ENCODE measurements around the gene ARIH1.

Gene ARIH1

GRCh38 chr15:72511536-72511935 is 37.4 kb downstream of the ARIH1 start:
- TF ChIP-seq, protein P1, sequence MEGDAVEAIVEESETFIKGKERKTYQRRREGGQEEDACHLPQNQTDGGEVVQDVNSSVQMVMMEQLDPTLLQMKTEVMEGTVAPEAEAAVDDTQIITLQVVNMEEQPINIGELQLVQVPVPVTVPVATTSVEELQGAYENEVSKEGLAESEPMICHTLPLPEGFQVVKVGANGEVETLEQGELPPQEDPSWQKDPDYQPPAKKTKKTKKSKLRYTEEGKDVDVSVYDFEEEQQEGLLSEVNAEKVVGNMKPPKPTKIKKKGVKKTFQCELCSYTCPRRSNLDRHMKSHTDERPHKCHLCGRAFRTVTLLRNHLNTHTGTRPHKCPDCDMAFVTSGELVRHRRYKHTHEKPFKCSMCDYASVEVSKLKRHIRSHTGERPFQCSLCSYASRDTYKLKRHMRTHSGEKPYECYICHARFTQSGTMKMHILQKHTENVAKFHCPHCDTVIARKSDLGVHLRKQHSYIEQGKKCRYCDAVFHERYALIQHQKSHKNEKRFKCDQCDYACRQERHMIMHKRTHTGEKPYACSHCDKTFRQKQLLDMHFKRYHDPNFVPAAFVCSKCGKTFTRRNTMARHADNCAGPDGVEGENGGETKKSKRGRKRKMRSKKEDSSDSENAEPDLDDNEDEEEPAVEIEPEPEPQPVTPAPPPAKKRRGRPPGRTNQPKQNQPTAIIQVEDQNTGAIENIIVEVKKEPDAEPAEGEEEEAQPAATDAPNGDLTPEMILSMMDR (IDR thresholded peaks at IDR 0.05; ENCODE audit: insufficient read depth, low read length, poor library complexity, severe bottlenecking): no peak
- H3K4me3 ChIP-seq (replicated peaks; ENCODE audit: low read depth, low read length): no peak overlapping the region
- no peaks in the 10 kb centered on the region; the same call in 1 of the 2 replicates for H3K36me3 ChIP-seq (ENCODE audit: control insufficient read depth, insufficient read depth, low read length)
- no peaks in the 10 kb centered on the region for H3K27me3 ChIP-seq (replicated peaks; ENCODE audit: control insufficient read depth, insufficient read depth, low read length)
- DNase-seq (ENCODE audit: extremely low read depth, insufficient read length): no peak

DNA sequence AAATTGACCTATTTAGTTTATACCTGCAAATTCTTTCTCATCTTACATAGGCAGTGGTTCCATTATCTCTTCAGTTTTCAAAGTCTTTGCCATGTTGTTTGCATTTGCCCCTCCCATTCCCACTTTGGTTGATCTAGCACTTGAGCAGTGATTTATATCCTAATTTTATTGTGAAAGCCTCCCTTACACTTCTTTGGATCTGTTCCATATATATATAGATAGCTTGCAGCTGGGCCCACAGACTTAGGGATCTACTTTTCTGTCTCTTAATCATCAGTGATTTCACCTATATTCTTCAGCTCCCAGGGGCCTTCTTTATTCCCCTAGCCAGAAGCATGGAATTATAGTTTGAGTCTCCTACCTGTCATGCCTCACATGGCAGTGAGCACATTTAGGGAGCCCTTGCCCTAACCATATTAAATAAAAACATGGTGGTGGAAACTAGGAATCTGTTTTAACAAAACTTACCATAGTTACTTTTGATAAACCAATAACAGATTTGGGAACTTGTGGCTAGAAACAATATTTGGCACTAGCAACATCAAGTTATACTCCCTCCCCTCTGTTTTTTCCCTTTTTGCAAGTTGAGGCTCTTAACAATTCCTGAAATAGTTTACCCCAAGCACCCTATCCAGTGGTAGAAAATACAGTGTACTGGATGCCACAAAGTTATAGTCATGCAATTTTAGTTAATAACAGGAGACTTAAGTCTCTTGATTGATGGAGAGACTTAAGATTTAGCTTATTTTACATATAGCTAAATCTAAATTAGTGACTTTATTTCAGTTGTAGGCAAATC is 41.7 kb downstream of the ARIH1 start:
- no peak for DNase-seq (ENCODE audit: extremely low read depth, insufficient read length)

DNA sequence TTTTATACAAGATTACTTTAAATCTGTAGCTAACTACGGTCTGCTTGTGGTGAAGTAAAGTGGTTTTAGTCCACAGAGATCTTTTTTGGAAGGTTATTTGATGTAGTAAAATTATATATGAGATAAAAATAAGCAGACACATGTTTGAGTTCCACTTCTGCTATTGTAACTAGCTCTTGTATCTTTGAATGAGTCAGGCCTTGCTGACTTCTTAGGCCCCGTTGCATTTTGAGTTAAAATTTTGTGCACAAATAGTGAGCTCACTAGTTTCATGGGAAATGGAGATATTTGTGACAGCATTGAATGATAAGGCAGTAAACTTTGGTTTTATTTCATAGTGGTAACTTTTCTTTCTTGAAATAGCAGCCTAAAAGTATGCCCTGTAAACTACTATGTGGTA is 42.6 kb downstream of the ARIH1 start:
- H3K27me3 ChIP-seq (replicated peaks; ENCODE audit: control insufficient read depth, insufficient read depth, low read length): no peaks in the 10 kb centered on the region
- DNase-seq (ENCODE audit: extremely low read depth, insufficient read length): peak; percentile 22
- no peaks in the 10 kb centered on the region; the same call in 1 of the 2 replicates for H3K36me3 ChIP-seq (ENCODE audit: control insufficient read depth, insufficient read depth, low read length)

More for the DNA sequence above, 41.7 kb downstream of the ARIH1 start:
- Histone ChIP-seq H3K36me3 (ENCODE audit: control insufficient read depth, insufficient read depth, low read length) (no peaks in the 10 kb centered on the region; the same call in 1 of the 2 replicates), H3K27me3 (replicated peaks; ENCODE audit: control insufficient read depth, insufficient read depth, low read length) (no peaks in the 10 kb centered on the region), H3K4me3 (replicated peaks; ENCODE audit: low read depth, low read length) (no peak overlapping the region)
- TF ChIP-seq, protein P1 (IDR thresholded peaks at IDR 0.05; ENCODE audit: insufficient read depth, low read length, poor library complexity, severe bottlenecking): no peak

GRCh38 chr15:72521682-72522081 is 47.6 kb downstream of the ARIH1 start:
- no peak for DNase-seq (ENCODE audit: extremely low read depth, insufficient read length)
- Histone ChIP-seq H3K27me3 (replicated peaks; ENCODE audit: control insufficient read depth, insufficient read depth, low read length) (no peaks in the 10 kb centered on the region), H3K4me3 (replicated peaks; ENCODE audit: low read depth, low read length) (no peak overlapping the region), H3K36me3 (ENCODE audit: control insufficient read depth, insufficient read depth, low read length) (no peaks in the 10 kb centered on the region; the same call in 1 of the 2 replicates)
- TF ChIP-seq, protein P1 (IDR thresholded peaks at IDR 0.05; ENCODE audit: insufficient read depth, low read length, poor library complexity, severe bottlenecking): no peak

More for the DNA sequence above, 42.6 kb downstream of the ARIH1 start:
- H3K4me3 ChIP-seq (replicated peaks; ENCODE audit: low read depth, low read length): no peak overlapping the region
- TF ChIP-seq, protein P1 (IDR thresholded peaks at IDR 0.05; ENCODE audit: insufficient read depth, low read length, poor library complexity, severe bottlenecking): no peak

- no peaks in the 10 kb centered on the region for H3K27me3 ChIP-seq (replicated peaks; ENCODE audit: control insufficient read depth, insufficient read depth, low read length)
- TF ChIP-seq, protein P1 (IDR thresholded peaks at IDR 0.05; ENCODE audit: insufficient read depth, low read length, poor library complexity, severe bottlenecking): peak; percentile 52
- no peaks in the 10 kb centered on the region; the same call in 1 of the 2 replicates for H3K36me3 ChIP-seq (ENCODE audit: control insufficient read depth, insufficient read depth, low read length)
- H3K4me3 ChIP-seq (replicated peaks; ENCODE audit: low read depth, low read length): no peak overlapping the region
- DNase-seq (ENCODE audit: extremely low read depth, insufficient read length): no peak
These were observed 59.0 kb downstream of the ARIH1 start for GRCh38 chr15:72532991-72533601.
